Putamen (tissue), 1 donor: ENCODE measurements around the gene TM2D3.

Experiments used
- DNase-seq: peaks from one replicate; pipeline ENCODE4 v3.0.0-alpha.2; 2016; ENCODE audit warnings: low spot score

TM2D3 gene

GRCh38 chr15:101621961-101622360 lies 30.2 kb downstream of the TM2D3 start:
- no peak for DNase-seq

- no peak for DNase-seq
These were observed 31.5 kb downstream of the TM2D3 start for GRCh38 chr15:101620671-101621070.

GRCh38 chr15:101619615-101619865 lies 32.6 kb downstream of the TM2D3 start:
- DNase-seq: no peak

- no peak for DNase-seq
These were observed 33.1 kb downstream of the TM2D3 start for GRCh38 chr15:101618851-101619614.

- no peak for DNase-seq
These were observed 34.1 kb downstream of the TM2D3 start for GRCh38 chr15:101618076-101618475.

- no peak for DNase-seq
These were observed 34.7 kb downstream of the TM2D3 start for GRCh38 chr15:101617390-101617965.

- no peak for DNase-seq
These were observed 36.0 kb downstream of the TM2D3 start for GRCh38 chr15:101615986-101616848.

GRCh38 chr15:101615414-101615985 lies 36.7 kb downstream of the TM2D3 start:
- DNase-seq: no peak

GRCh38 chr15:101614761-101615160 lies 37.4 kb downstream of the TM2D3 start:
- DNase-seq: no peak

- no peak for DNase-seq
These were observed 38.1 kb downstream of the TM2D3 start for GRCh38 chr15:101614001-101614585.

- DNase-seq: peak; percentile 39
These were observed 38.8 kb downstream of the TM2D3 start for GRCh38 chr15:101613130-101614000.

- no peak for DNase-seq
These were observed 39.5 kb downstream of the TM2D3 start for GRCh38 chr15:101612676-101613075.

GRCh38 chr15:101611580-101612299 lies 40.4 kb downstream of the TM2D3 start:
- no peak for DNase-seq

GRCh38 chr15:101611007-101611406 lies 41.2 kb downstream of the TM2D3 start:
- DNase-seq: no peak

GRCh38 chr15:101610611-101611000 lies 41.6 kb downstream of the TM2D3 start:
- no peak for DNase-seq

- DNase-seq: no peak
These were observed 42.2 kb downstream of the TM2D3 start for GRCh38 chr15:101609742-101610610.

GRCh38 chr15:101608201-101608600 lies 44.0 kb downstream of the TM2D3 start:
- DNase-seq: no peak

GRCh38 chr15:101607108-101607507 lies 45.1 kb downstream of the TM2D3 start:
- DNase-seq: no peak

GRCh38 chr15:101604124-101604874 lies 47.9 kb downstream of the TM2D3 start:
- DNase-seq: no peak
